ENCODE data around the gene HSCB.
"Not testable (repeated sequence)": the region's sequence is repeated elsewhere in the genome, so short reads cannot be mapped to it uniquely, and the experiment has no call there.

The HSCB gene

GRCh38 chr22:28741785-28742561 lies at the start of gene HSCB, which contains the start of gene CHEK2:
TSS of gene HSCB (plus strand) at chr22:28742039. CDS start at chr22:28742096, 57 bp downstream.
TSS of gene CHEK2 (minus strand) at chr22:28741820. CDS start at chr22:28734721, 7,099 bp downstream.
- DNase-seq, result peak; percentile 99

- DNase-seq, result not testable (repeated sequence)
Measured at GRCh38 chr22:28693041-28693760, 48.6 kb upstream of the HSCB start.

GRCh38 chr22:28702891-28703290 lies 38.9 kb upstream of the HSCB start:
- no peak for DNase-seq

GRCh38 chr22:28703436-28703835 lies 38.4 kb upstream of the HSCB start:
- DNase-seq, result no peak

- no peak for DNase-seq
Measured at GRCh38 chr22:28706845-28707244, 35.0 kb upstream of the HSCB start.

GRCh38 chr22:28710107-28710506 lies 31.7 kb upstream of the HSCB start:
- no peak for DNase-seq

GRCh38 chr22:28710576-28711191 lies 31.2 kb upstream of the HSCB start:
- peak; percentile 67 for DNase-seq

GRCh38 chr22:28711341-28711740 lies 30.5 kb upstream of the HSCB start:
- no peak for DNase-seq

- no peak for DNase-seq
Measured at GRCh38 chr22:28711820-28712777, 29.7 kb upstream of the HSCB start.

- DNase-seq, result no peak
Measured at GRCh38 chr22:28714043-28714628, 27.7 kb upstream of the HSCB start.

- DNase-seq, result no peak
Measured at GRCh38 chr22:28715611-28716010, 26.2 kb upstream of the HSCB start.

GRCh38 chr22:28716686-28717085 lies 25.2 kb upstream of the HSCB start:
- DNase-seq, result no peak

GRCh38 chr22:28718044-28718443 lies 23.8 kb upstream of the HSCB start:
- DNase-seq, result no peak

- no peak for DNase-seq
Measured at GRCh38 chr22:28728002-28728401, 13.8 kb upstream of the HSCB start.

- DNase-seq, result no peak
Measured at GRCh38 chr22:28728621-28729313, 13.1 kb upstream of the HSCB start.

- no peak for DNase-seq
Measured at GRCh38 chr22:28730179-28730578, 11.7 kb upstream of the HSCB start.

GRCh38 chr22:28734393-28734792 lies 7.4 kb upstream of the HSCB start:
- DNase-seq, result no peak

- DNase-seq, result peak; percentile 22
Measured at GRCh38 chr22:28736301-28737155, 5.3 kb upstream of the HSCB start.

GRCh38 chr22:28737701-28738100 lies 4.1 kb upstream of the HSCB start:
- DNase-seq, result no peak

GRCh38 chr22:28738876-28739275 lies 3.0 kb upstream of the HSCB start:
- not testable (repeated sequence) for DNase-seq

Measured in NCI-H2171 treated with DMSO at 0.1 percent for 48 hours (cell line).